ENCODE measurements around the gene GIGYF2. TPM values are rescaled to one million over a fixed set of nuclear protein-coding genes. Genes with fewer than 3 reads are reported as not detected.

Gene GIGYF2
- total RNA-seq, 1 experiment from 2014 or later, result 60.6 TPM

DNA sequence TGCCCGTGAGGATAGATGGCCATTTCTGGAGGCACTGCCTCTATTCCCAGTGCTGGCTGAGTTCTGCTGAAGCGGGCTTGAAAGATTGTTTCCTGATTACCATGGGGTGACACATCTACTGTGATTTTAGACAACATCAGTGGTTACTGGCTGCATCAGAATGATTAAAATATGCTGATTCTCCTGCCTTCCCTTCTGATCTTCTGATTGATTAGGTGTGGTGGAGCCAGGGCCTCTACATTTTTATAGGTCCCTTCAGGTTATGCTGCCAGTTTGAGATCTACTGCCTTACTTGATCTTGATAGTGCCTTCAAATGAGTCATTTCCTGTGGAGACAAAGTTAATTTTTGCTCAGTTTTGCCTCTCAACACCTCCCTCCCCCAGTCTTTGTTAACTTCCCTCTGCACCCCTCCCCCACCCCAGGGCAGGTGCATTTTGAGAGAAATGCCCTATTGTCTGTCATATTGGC is 141.3 kb downstream of the GIGYF2 start:
- Histone ChIP-seq H3K9ac (ENCODE audit: low read length) (no peak overlapping the region), H4K20me1 (ENCODE audit: insufficient read depth) (no peaks in the 10 kb centered on the region; the same call in 1 of the 2 replicates), H3K79me2 (ENCODE audit: insufficient read depth, low read length) (peaks cover 19% of the 10 kb centered on the region; the same call in 1 of the 2 replicates), H3K27me3 (ENCODE audit: insufficient read depth, low read length) (no peaks in the 10 kb centered on the region), H3K4me3 (replicated peaks in 1 of 2; ENCODE audit: low read depth in 1 of 2, low read length in 2 of 2) (peak overlapping the region in 1 of 2 experiments; percentile 4; a peak in 1 of 4 replicates), H3K36me3 (ENCODE audit: control insufficient read depth in 1 of 2, insufficient read depth in 2 of 2, low read length in 2 of 2) (peaks cover 7 to 11% of the 10 kb centered on the region in 2 experiments; a peak in 3 of 4 replicates), H3K9me2 (ENCODE audit: insufficient read depth) (no peaks in the 10 kb centered on the region), H3K27ac (ENCODE audit: low read depth, low read length) (peak overlapping the region; percentile 44; the same call in 1 of the 2 replicates), H2AFZ (ENCODE audit: low read depth, low read length, poor library complexity, severe bottlenecking) (no peak overlapping the region), H3K4me2 (ENCODE audit: low read length) (peak overlapping the region; percentile 55), H3K4me1 (ENCODE audit: control insufficient read depth in 1 of 2, insufficient read depth in 2 of 2, low read length in 2 of 2) (peaks cover 12 to 41% of the 10 kb centered on the region in 2 experiments), H3K9me3 (ENCODE audit: control insufficient read depth in 1 of 2, insufficient read depth in 1 of 2, low read depth in 1 of 2, low read length in 2 of 2) (no peaks in the 10 kb centered on the region)
- CTCF ChIA-PET, result no interaction called here
- ATAC-seq (peak; percentile 74), DNase-seq (ENCODE audit: low read depth, low spot score) (no peak)
- RAD21 ChIA-PET (ENCODE audit: low non-redundant PET in 1 of 2, low total read pairs in 2 of 2, uncharacterized antibody in 2 of 2, unreplicated experiment in 2 of 2), result no interaction called here
- POLR2A ChIA-PET, result no interaction called here
- intact Hi-C loops (cut with micrococcal nuclease), result loop anchor here (10.0 kb wide), 1 partner anchor 234 kb away; no protein-coding TSS in a partner anchor
- no TSS peak for BruUV-seq (replicated peaks)
- TF ChIP-seq EZH2 (IDR thresholded peaks at IDR 0.05), result no peak
- TF ChIP-seq EZH2phosphoT487 (IDR thresholded peaks at IDR 0.05; ENCODE audit: borderline replicate concordance), result no peak
- TF ChIP-seq, protein P1, sequence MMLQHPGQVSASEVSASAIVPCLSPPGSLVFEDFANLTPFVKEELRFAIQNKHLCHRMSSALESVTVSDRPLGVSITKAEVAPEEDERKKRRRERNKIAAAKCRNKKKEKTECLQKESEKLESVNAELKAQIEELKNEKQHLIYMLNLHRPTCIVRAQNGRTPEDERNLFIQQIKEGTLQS (IDR thresholded peaks at IDR 0.05), result no peak
- TF ChIP-seq RAD21 (IDR thresholded peaks at IDR 0.05; ENCODE audit: low read depth), result no peak
- no peak for TF ChIP-seq POLR2A (IDR thresholded peaks at IDR 0.05; ENCODE audit: borderline replicate concordance, extremely low read depth, insufficient read depth, insufficient read length)
- no peak for TF ChIP-seq ELF1 (IDR thresholded peaks at IDR 0.05; ENCODE audit: borderline replicate concordance, low read depth)
- TF ChIP-seq, protein P2, sequence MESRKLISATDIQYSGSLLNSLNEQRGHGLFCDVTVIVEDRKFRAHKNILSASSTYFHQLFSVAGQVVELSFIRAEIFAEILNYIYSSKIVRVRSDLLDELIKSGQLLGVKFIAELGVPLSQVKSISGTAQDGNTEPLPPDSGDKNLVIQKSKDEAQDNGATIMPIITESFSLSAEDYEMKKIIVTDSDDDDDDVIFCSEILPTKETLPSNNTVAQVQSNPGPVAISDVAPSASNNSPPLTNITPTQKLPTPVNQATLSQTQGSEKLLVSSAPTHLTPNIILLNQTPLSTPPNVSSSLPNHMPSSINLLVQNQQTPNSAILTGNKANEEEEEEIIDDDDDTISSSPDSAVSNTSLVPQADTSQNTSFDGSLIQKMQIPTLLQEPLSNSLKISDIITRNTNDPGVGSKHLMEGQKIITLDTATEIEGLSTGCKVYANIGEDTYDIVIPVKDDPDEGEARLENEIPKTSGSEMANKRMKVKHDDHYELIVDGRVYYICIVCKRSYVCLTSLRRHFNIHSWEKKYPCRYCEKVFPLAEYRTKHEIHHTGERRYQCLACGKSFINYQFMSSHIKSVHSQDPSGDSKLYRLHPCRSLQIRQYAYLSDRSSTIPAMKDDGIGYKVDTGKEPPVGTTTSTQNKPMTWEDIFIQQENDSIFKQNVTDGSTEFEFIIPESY (IDR thresholded peaks at IDR 0.05; ENCODE audit: extremely low read depth, insufficient replicate concordance, low read length), result no peak
- TF ChIP-seq TCF7L2 (IDR thresholded peaks at IDR 0.05; ENCODE audit: borderline replicate concordance, extremely low read depth, insufficient read depth, insufficient read length), result peak; percentile 59
- peak; percentile 70 for TF ChIP-seq FOSL1 (IDR thresholded peaks at IDR 0.05; ENCODE audit: low read depth)
- TF ChIP-seq CBX3 (IDR thresholded peaks at IDR 0.05; ENCODE audit: low read depth), result no peak
- TF ChIP-seq YY1 (IDR thresholded peaks at IDR 0.05; ENCODE audit: extremely low read depth, insufficient replicate concordance, low read depth, low read length), result no peak
- TF ChIP-seq, protein P3, sequence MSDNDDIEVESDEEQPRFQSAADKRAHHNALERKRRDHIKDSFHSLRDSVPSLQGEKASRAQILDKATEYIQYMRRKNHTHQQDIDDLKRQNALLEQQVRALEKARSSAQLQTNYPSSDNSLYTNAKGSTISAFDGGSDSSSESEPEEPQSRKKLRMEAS (IDR thresholded peaks at IDR 0.05), result no peak
- TF ChIP-seq ZNF274 (IDR thresholded peaks at IDR 0.05; ENCODE audit: low read depth, low read length), result no peak
- no peak for TF ChIP-seq SRF (IDR thresholded peaks at IDR 0.05; ENCODE audit: low read depth)
- TF ChIP-seq ZFX (IDR thresholded peaks at IDR 0.05), result no peak
- no peak for TF ChIP-seq SIN3A (IDR thresholded peaks at IDR 0.05; ENCODE audit: low read depth)
- TF ChIP-seq JUND (IDR thresholded peaks at IDR 0.05), result peak; percentile 59; the same call in 1 of the 2 replicates
- TF ChIP-seq EGR1 (IDR thresholded peaks at IDR 0.05; ENCODE audit: low read depth), result no peak
- TF ChIP-seq SP1 (IDR thresholded peaks at IDR 0.05; ENCODE audit: low read depth), result peak; percentile 57
- TF ChIP-seq, protein P4, sequence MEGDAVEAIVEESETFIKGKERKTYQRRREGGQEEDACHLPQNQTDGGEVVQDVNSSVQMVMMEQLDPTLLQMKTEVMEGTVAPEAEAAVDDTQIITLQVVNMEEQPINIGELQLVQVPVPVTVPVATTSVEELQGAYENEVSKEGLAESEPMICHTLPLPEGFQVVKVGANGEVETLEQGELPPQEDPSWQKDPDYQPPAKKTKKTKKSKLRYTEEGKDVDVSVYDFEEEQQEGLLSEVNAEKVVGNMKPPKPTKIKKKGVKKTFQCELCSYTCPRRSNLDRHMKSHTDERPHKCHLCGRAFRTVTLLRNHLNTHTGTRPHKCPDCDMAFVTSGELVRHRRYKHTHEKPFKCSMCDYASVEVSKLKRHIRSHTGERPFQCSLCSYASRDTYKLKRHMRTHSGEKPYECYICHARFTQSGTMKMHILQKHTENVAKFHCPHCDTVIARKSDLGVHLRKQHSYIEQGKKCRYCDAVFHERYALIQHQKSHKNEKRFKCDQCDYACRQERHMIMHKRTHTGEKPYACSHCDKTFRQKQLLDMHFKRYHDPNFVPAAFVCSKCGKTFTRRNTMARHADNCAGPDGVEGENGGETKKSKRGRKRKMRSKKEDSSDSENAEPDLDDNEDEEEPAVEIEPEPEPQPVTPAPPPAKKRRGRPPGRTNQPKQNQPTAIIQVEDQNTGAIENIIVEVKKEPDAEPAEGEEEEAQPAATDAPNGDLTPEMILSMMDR (IDR thresholded peaks at IDR 0.05 in 2 of 3, conservative IDR thresholded peaks at IDR 0.05 in 1 of 3; ENCODE audit: borderline replicate concordance in 1 of 3, insufficient read depth in 1 of 3, low read depth in 2 of 3, low read length in 2 of 3), result no peak
- TF ChIP-seq, protein P5, sequence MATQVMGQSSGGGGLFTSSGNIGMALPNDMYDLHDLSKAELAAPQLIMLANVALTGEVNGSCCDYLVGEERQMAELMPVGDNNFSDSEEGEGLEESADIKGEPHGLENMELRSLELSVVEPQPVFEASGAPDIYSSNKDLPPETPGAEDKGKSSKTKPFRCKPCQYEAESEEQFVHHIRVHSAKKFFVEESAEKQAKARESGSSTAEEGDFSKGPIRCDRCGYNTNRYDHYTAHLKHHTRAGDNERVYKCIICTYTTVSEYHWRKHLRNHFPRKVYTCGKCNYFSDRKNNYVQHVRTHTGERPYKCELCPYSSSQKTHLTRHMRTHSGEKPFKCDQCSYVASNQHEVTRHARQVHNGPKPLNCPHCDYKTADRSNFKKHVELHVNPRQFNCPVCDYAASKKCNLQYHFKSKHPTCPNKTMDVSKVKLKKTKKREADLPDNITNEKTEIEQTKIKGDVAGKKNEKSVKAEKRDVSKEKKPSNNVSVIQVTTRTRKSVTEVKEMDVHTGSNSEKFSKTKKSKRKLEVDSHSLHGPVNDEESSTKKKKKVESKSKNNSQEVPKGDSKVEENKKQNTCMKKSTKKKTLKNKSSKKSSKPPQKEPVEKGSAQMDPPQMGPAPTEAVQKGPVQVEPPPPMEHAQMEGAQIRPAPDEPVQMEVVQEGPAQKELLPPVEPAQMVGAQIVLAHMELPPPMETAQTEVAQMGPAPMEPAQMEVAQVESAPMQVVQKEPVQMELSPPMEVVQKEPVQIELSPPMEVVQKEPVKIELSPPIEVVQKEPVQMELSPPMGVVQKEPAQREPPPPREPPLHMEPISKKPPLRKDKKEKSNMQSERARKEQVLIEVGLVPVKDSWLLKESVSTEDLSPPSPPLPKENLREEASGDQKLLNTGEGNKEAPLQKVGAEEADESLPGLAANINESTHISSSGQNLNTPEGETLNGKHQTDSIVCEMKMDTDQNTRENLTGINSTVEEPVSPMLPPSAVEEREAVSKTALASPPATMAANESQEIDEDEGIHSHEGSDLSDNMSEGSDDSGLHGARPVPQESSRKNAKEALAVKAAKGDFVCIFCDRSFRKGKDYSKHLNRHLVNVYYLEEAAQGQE (IDR thresholded peaks at IDR 0.05; ENCODE audit: low read depth), result no peak

All from HCT116 (cell line).